Lower leg skin (tissue), 3 donors: ENCODE data around the gene ERP29.
"Not testable (repeated sequence)": the region's sequence is repeated elsewhere in the genome, so short reads cannot be mapped to it uniquely, and the experiment has no call there.

Experiments used
- POLR2A ChIP-seq, 2 donors: fragments of 450-650 bp; IDR thresholded peaks; one replicate each; pipeline ENCODE4 v1.6.1; 2016 to 2017; ENCODE audit warnings: antibody characterized with exemption in 2 of 2, mild to moderate bottlenecking in 1 of 2, moderate library complexity in 1 of 2
- TF ChIP-seq, protein P1 (sequence below), 3 donors: fragments of 450-650 bp; IDR thresholded peaks; one replicate each; pipeline ENCODE4 v1.5.1; 2016; ENCODE audit warnings: antibody characterized with exemption in 3 of 3, mild to moderate bottlenecking in 3 of 3, moderate library complexity in 2 of 3

GRCh38 chr12:112009596-112009995 lies 3.6 kb upstream of the ERP29 start:
- TF ChIP-seq, protein P1, sequence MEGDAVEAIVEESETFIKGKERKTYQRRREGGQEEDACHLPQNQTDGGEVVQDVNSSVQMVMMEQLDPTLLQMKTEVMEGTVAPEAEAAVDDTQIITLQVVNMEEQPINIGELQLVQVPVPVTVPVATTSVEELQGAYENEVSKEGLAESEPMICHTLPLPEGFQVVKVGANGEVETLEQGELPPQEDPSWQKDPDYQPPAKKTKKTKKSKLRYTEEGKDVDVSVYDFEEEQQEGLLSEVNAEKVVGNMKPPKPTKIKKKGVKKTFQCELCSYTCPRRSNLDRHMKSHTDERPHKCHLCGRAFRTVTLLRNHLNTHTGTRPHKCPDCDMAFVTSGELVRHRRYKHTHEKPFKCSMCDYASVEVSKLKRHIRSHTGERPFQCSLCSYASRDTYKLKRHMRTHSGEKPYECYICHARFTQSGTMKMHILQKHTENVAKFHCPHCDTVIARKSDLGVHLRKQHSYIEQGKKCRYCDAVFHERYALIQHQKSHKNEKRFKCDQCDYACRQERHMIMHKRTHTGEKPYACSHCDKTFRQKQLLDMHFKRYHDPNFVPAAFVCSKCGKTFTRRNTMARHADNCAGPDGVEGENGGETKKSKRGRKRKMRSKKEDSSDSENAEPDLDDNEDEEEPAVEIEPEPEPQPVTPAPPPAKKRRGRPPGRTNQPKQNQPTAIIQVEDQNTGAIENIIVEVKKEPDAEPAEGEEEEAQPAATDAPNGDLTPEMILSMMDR (IDR thresholded peaks at IDR 0.05), result not testable (repeated sequence)
- TF ChIP-seq POLR2A (IDR thresholded peaks at IDR 0.05), result not testable (repeated sequence)
